Measurements from ENCODE around the gene SLC1A4. TPM values are rescaled to one million over a fixed set of nuclear protein-coding genes. Genes with fewer than 3 reads are reported as not detected.

Gene SLC1A4
- polyA plus RNA-seq, 1 donor from 2014 or later, result 33.8 TPM

- TF ChIP-seq TAF1 (IDR thresholded peaks at IDR 0.05; ENCODE audit: low read depth) (no peak), EP300 (conservative IDR thresholded peaks at IDR 0.05; ENCODE audit: poor library complexity, severe bottlenecking) (no peak), MXI1 (conservative IDR thresholded peaks at IDR 0.05; ENCODE audit: poor library complexity, severe bottlenecking) (no peak), SMC3 (conservative IDR thresholded peaks at IDR 0.05; ENCODE audit: poor library complexity) (no peak), EZH2 (IDR thresholded peaks at IDR 0.05; ENCODE audit: borderline replicate concordance, insufficient read depth, low read length, poor library complexity, severe bottlenecking) (no peak), RAD21 (conservative IDR thresholded peaks at IDR 0.05) (no peak), POLR2AphosphoS5 (IDR thresholded peaks at IDR 0.05) (no peak)
- TF ChIP-seq, protein P1, sequence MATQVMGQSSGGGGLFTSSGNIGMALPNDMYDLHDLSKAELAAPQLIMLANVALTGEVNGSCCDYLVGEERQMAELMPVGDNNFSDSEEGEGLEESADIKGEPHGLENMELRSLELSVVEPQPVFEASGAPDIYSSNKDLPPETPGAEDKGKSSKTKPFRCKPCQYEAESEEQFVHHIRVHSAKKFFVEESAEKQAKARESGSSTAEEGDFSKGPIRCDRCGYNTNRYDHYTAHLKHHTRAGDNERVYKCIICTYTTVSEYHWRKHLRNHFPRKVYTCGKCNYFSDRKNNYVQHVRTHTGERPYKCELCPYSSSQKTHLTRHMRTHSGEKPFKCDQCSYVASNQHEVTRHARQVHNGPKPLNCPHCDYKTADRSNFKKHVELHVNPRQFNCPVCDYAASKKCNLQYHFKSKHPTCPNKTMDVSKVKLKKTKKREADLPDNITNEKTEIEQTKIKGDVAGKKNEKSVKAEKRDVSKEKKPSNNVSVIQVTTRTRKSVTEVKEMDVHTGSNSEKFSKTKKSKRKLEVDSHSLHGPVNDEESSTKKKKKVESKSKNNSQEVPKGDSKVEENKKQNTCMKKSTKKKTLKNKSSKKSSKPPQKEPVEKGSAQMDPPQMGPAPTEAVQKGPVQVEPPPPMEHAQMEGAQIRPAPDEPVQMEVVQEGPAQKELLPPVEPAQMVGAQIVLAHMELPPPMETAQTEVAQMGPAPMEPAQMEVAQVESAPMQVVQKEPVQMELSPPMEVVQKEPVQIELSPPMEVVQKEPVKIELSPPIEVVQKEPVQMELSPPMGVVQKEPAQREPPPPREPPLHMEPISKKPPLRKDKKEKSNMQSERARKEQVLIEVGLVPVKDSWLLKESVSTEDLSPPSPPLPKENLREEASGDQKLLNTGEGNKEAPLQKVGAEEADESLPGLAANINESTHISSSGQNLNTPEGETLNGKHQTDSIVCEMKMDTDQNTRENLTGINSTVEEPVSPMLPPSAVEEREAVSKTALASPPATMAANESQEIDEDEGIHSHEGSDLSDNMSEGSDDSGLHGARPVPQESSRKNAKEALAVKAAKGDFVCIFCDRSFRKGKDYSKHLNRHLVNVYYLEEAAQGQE (IDR thresholded peaks at IDR 0.05; ENCODE audit: borderline replicate concordance), result no peak
- TF ChIP-seq, protein P2, sequence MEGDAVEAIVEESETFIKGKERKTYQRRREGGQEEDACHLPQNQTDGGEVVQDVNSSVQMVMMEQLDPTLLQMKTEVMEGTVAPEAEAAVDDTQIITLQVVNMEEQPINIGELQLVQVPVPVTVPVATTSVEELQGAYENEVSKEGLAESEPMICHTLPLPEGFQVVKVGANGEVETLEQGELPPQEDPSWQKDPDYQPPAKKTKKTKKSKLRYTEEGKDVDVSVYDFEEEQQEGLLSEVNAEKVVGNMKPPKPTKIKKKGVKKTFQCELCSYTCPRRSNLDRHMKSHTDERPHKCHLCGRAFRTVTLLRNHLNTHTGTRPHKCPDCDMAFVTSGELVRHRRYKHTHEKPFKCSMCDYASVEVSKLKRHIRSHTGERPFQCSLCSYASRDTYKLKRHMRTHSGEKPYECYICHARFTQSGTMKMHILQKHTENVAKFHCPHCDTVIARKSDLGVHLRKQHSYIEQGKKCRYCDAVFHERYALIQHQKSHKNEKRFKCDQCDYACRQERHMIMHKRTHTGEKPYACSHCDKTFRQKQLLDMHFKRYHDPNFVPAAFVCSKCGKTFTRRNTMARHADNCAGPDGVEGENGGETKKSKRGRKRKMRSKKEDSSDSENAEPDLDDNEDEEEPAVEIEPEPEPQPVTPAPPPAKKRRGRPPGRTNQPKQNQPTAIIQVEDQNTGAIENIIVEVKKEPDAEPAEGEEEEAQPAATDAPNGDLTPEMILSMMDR (IDR thresholded peaks at IDR 0.05; ENCODE audit: poor library complexity, severe bottlenecking), result no peak
- H2AFZ ChIP-seq (ENCODE audit: low read depth, low read length), result no peak overlapping the region
- no peaks in the 10 kb centered on the region for H3K27me3 ChIP-seq (ENCODE audit: insufficient read depth, low read depth, low read length)
- no peak overlapping the region for H3K9ac ChIP-seq (ENCODE audit: low read length)
- H3K4me3 ChIP-seq (ENCODE audit: low read length), result no peak overlapping the region
- H3K4me2 ChIP-seq (ENCODE audit: low read length), result no peak overlapping the region
- H3K79me2 ChIP-seq (replicated peaks; ENCODE audit: insufficient read depth, low read length), result no peaks in the 10 kb centered on the region
- no peak overlapping the region for H3K27ac ChIP-seq (ENCODE audit: low read length)
- no peaks in the 10 kb centered on the region for H3K9me3 ChIP-seq (ENCODE audit: low read length)
- H3K36me3 ChIP-seq (ENCODE audit: insufficient read depth, low read length), result no peaks in the 10 kb centered on the region
- H4K20me1 ChIP-seq (ENCODE audit: insufficient read depth), result no peaks in the 10 kb centered on the region
- no peaks in the 10 kb centered on the region for H3F3A ChIP-seq (ENCODE audit: insufficient read depth, low read length, poor library complexity, severe bottlenecking)
- no peaks in the 10 kb centered on the region for H3K9me2 ChIP-seq (ENCODE audit: insufficient read depth, low read length)
Measured at GRCh38 chr2:65049010-65049639, 59.9 kb downstream of the SLC1A4 start.

DNA sequence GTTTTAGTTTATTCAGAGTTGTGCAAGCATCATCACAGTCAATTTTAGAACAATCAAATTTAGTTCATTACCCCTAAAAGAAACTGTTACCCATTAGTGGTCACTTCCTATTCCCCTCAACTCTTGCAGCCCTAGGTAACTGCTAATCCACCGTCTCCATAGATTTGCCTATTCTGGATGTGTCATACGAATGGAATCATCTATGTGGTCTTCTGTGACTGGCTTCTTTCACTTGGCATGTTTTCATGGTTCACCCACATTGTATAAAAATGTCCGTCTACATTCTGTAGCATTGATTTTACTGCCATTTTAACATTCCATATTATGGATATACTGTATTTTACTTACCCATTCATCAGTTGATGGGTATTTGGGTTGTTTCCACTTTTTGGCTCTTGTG is 61.7 kb downstream of the SLC1A4 start:
- H3K9me3 ChIP-seq (ENCODE audit: low read length), result no peaks in the 10 kb centered on the region
- no peak overlapping the region for H3K9ac ChIP-seq (ENCODE audit: low read length)
- H3K27ac ChIP-seq (ENCODE audit: low read length), result no peak overlapping the region
- no peaks in the 10 kb centered on the region for H3K36me3 ChIP-seq (ENCODE audit: insufficient read depth, low read length)
- H3K79me2 ChIP-seq (replicated peaks; ENCODE audit: insufficient read depth, low read length), result no peaks in the 10 kb centered on the region
- no peaks in the 10 kb centered on the region for H3F3A ChIP-seq (ENCODE audit: insufficient read depth, low read length, poor library complexity, severe bottlenecking)
- H3K4me3 ChIP-seq (ENCODE audit: low read length), result no peak overlapping the region
- H3K4me2 ChIP-seq (ENCODE audit: low read length), result no peak overlapping the region
- no peak for TF ChIP-seq POLR2AphosphoS5 (IDR thresholded peaks at IDR 0.05)
- no peak for TF ChIP-seq EZH2 (IDR thresholded peaks at IDR 0.05; ENCODE audit: borderline replicate concordance, insufficient read depth, low read length, poor library complexity, severe bottlenecking)
- no peak for TF ChIP-seq TAF1 (IDR thresholded peaks at IDR 0.05; ENCODE audit: low read depth)
- no peak for TF ChIP-seq MXI1 (conservative IDR thresholded peaks at IDR 0.05; ENCODE audit: poor library complexity, severe bottlenecking)
- no peak for TF ChIP-seq RAD21 (conservative IDR thresholded peaks at IDR 0.05)
- no peak for TF ChIP-seq SMC3 (conservative IDR thresholded peaks at IDR 0.05; ENCODE audit: poor library complexity)
- TF ChIP-seq, protein P1 (IDR thresholded peaks at IDR 0.05; ENCODE audit: borderline replicate concordance), result no peak
- TF ChIP-seq, protein P2 (IDR thresholded peaks at IDR 0.05; ENCODE audit: poor library complexity, severe bottlenecking), result no peak
- no peak for TF ChIP-seq EP300 (conservative IDR thresholded peaks at IDR 0.05; ENCODE audit: poor library complexity, severe bottlenecking)
- no peak overlapping the region for H2AFZ ChIP-seq (ENCODE audit: low read depth, low read length)
- H4K20me1 ChIP-seq (ENCODE audit: insufficient read depth), result no peaks in the 10 kb centered on the region
- H3K27me3 ChIP-seq (ENCODE audit: insufficient read depth, low read depth, low read length), result no peaks in the 10 kb centered on the region
- no peaks in the 10 kb centered on the region for H3K9me2 ChIP-seq (ENCODE audit: insufficient read depth, low read length)

Data from neural cell (in vitro differentiated cells).